SJSA1 (cell line): ENCODE results near the gene MKNK1. TPM values are rescaled to one million over a fixed set of nuclear protein-coding genes. Genes with fewer than 3 reads are reported as not detected.

Experiments used
- DNase-seq, 2 experiments: peaks; one replicate each; pipeline ENCODE4 v3.0.0-alpha.2; 2015 to 2020; ENCODE audit warnings: low spot score in 2 of 2, low read depth in 1 of 2
- H3K27ac ChIP-seq: fragments of 250-450 bp; sonication (Bioruptor Pico); 2 replicates; pipeline ENCODE4 v1.5.1; 2020; ENCODE audit warnings: mild to moderate bottlenecking, moderate library complexity
- H3K27me3 ChIP-seq: fragments of 250-450 bp; sonication (Bioruptor Pico); replicated peaks from 2 replicates; pipeline ENCODE4 v1.5.1; 2020; ENCODE audit warnings: mild to moderate bottlenecking, moderate library complexity
- H3K36me3 ChIP-seq: fragments of 250-450 bp; sonication (Bioruptor Pico); 2 replicates; pipeline ENCODE4 v1.5.1; 2020; ENCODE audit warnings: mild to moderate bottlenecking
- H3K4me1 ChIP-seq: fragments of 250-450 bp; sonication (Bioruptor Pico); replicated peaks from 2 replicates; pipeline ENCODE4 v1.6.1; 2021; ENCODE audit warnings: mild to moderate bottlenecking
- H3K4me3 ChIP-seq: fragments of 250-450 bp; sonication (Bioruptor Pico); 2 replicates; pipeline ENCODE4 v1.5.1; 2020; ENCODE audit warnings: mild to moderate bottlenecking
- H3K9me3 ChIP-seq: fragments of 250-450 bp; sonication (Bioruptor Pico); replicated peaks from 2 replicates; pipeline ENCODE4 v1.5.1; 2020; ENCODE audit warnings: mild to moderate bottlenecking
- total RNA-seq: library from RNA; depleted of rRNA; stranded (reverse); fragments of >200 nt; shearing (Covaris generic); gene quantifications from 2 replicates; pipeline ENCODE4 v1.2.3, GENCODE V29; 2014

The MKNK1 gene
- total RNA-seq, 1 experiment from 2014 or later: 21.3 TPM

DNA sequence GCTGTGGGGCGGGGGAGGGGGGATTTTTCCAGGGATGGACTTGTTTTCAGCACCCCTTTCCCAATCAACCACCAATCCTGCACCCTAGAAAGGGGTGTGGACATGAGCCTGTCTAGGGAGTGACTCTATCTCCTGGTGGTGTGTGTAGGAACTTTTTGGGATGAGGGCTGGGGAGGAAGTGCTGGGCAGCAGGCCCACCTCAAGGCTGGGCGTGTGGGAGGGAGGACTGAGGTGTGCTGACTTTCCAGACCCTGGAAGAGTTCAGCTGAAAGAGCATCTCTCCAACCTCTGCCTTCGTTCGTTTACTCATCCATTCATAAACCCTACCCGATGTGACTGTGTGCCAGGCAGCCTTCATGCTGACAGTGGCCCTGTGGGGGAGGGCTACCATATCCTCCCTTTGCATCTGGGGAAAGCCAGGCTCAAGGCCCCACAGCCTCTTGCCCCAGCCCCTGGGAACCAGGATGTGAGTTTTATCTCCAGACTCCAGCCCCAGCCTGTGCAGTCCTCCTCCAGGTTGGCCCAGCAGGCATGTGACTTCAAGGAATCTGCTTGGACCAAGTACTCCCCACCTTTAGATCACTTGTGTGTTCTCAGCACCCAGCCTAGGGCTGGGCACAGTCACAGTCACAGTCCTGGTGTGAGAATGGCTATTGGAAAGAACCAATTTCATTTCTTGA, 59.4 kb downstream of the MKNK1 start:
- Histone ChIP-seq H3K4me1 (no peaks in the 10 kb centered on the region), H3K27me3 (peaks cover 46% of the 10 kb centered on the region)

DNA sequence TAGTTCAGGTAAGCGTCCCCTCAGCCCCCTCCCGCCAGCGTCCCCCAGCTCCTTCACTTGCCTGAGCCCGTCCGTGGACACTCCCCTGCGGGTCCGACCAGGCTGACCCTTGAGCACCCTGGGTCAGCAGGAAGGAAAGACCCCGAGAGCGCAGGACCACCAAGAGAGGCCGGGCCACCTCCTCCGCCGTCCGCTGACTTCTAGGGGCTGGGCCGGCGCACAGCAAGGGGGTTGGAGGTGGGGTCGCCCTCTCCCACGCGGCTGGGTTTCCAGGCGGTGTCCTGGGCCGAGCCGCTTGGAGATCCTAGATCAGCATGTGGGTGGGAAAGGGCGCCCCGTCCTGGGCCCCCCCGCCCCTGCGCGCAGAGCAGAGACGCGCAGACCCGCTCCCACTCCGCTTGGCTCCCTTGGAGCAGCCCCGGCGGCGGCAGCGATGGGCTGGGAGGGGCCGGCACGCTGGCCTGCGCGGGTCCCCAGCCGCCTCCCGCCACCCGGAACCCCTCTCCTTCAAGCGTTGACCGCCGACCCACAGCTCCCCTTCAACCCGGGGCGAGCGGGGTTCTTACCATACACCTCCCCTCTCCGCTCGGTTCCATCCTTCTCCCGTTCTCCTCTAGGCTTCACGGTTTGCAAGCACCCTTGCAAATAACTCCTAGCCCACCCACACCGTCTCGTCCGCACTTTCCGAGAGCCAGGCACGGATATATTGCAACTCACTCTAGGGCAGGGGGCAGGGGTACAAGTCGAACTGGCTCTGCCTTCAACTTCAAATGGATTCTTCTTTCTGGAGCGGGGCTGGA, 60.1 kb downstream of the MKNK1 start:
- Histone ChIP-seq H3K4me3 (no peak overlapping the region), H3K9me3 (no peaks in the 10 kb centered on the region), H3K4me1 (no peaks in the 10 kb centered on the region), H3K27me3 (peaks cover 46% of the 10 kb centered on the region), H3K27ac (no peak overlapping the region), H3K36me3 (no peaks in the 10 kb centered on the region)
- DNase-seq: no peak

More for the DNA sequence above, 59.4 kb downstream of the MKNK1 start:
- DNase-seq: no peak
- H3K4me3 ChIP-seq: no peak overlapping the region
- H3K9me3 ChIP-seq: no peaks in the 10 kb centered on the region
- no peak overlapping the region for H3K27ac ChIP-seq
- H3K36me3 ChIP-seq: no peaks in the 10 kb centered on the region

DNA sequence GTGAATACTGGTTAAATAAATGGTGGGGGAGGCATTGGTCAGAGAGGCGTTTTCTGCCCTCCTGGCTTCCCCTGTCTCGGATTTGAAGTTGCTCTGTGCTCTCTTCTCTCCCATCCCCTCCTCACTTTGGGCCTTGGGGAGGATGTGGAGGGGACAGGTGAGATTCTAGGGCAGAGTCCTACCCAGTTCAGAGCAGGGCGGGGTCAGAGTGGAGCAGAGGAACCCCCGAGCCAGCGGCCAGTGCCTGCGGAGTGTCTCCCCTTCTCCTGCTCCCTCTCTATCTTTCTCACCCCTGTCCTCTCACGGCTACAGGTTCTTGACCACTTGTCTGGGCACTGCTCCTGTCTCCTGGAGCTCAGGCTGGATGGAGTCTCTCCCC, 60.7 kb downstream of the MKNK1 start:
- H3K36me3 ChIP-seq: no peaks in the 10 kb centered on the region
- no peak overlapping the region for H3K27ac ChIP-seq
- no peak for DNase-seq
- H3K27me3 ChIP-seq: peaks cover 46% of the 10 kb centered on the region
- no peaks in the 10 kb centered on the region for H3K9me3 ChIP-seq
- no peak overlapping the region for H3K4me3 ChIP-seq
- no peaks in the 10 kb centered on the region for H3K4me1 ChIP-seq

GRCh38 chr1:46539972-46540371, 64.1 kb downstream of the MKNK1 start:
- Histone ChIP-seq H3K36me3 (no peaks in the 10 kb centered on the region), H3K27me3 (peaks cover 49% of the 10 kb centered on the region), H3K4me3 (no peak overlapping the region), H3K4me1 (no peaks in the 10 kb centered on the region), H3K27ac (no peak overlapping the region), H3K9me3 (no peaks in the 10 kb centered on the region)
- DNase-seq: no peak

DNA sequence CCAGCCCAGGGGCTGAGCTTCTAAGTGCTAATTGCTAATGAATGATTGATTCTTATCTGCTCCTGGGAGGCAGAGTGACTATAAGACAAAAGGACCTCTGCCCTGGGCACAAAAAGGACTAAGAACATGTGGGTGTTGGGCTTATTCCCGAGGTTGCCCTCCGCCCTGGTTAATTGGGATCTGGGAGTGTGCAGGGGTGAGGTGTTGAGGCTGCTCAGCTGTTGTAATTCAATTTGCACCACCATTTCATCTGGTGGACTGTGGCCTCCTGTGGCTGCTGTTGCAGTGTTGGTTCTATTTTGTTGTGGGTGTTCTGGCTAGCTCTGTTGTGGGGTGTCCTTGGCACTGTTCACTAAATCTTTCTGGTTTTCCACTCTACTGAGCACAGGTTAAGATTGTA, 65.9 kb downstream of the MKNK1 start:
- DNase-seq: no peak
- Histone ChIP-seq H3K27me3 (peaks cover 30% of the 10 kb centered on the region), H3K4me1 (peaks cover 7% of the 10 kb centered on the region), H3K9me3 (no peaks in the 10 kb centered on the region), H3K4me3 (no peak overlapping the region), H3K36me3 (no peaks in the 10 kb centered on the region), H3K27ac (no peak overlapping the region)

DNA sequence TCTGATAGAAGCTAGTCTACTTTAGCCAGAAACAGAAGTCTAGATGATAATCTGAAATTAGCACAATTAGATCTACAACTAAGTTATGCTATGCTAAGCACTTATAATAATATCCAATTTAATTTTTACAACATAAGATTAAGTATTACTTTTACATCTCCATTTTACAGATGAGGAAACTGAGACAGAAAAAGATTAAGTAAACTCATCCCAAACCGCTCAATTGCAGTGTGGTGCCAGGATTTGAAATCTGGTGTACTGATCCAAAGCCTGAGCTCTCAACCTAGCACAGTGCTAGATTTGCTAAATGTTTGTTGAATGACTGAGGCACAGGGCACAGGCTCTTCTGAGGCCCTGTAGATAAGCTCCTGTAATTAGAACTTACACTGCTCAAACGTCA, 66.4 kb downstream of the MKNK1 start:
- DNase-seq: no peak
- no peaks in the 10 kb centered on the region for H3K9me3 ChIP-seq
- peaks cover 12% of the 10 kb centered on the region for H3K4me1 ChIP-seq
- H3K27ac ChIP-seq: no peak overlapping the region
- H3K27me3 ChIP-seq: peaks cover 27% of the 10 kb centered on the region
- H3K4me3 ChIP-seq: no peak overlapping the region
- no peaks in the 10 kb centered on the region for H3K36me3 ChIP-seq

DNA sequence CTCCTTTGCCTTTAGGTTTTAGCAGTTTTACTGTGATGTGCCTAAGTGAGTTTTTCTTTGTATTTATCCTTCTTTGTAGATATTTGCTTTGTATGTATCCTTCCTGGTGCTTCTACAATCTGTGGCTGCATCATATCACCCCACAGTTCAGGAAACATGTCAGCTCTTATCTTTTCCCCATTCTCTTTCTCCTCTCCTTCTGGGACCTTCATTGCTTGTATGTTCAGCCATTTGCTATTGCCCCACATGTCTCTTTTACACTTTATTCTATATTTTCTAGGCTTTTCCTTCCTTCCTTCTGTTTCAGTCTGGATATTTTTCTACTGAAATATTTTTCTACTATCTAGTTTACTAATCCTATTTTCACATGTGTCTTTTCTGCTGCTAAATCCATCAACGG, 67.5 kb downstream of the MKNK1 start:
- Histone ChIP-seq H3K27ac (no peak overlapping the region), H3K27me3 (peaks cover 16% of the 10 kb centered on the region), H3K4me1 (peaks cover 13% of the 10 kb centered on the region), H3K36me3 (no peaks in the 10 kb centered on the region), H3K9me3 (no peaks in the 10 kb centered on the region), H3K4me3 (no peak overlapping the region)
- DNase-seq: no peak

GRCh38 chr1:46535063-46535462, 69.0 kb downstream of the MKNK1 start:
- Histone ChIP-seq H3K27ac (no peak overlapping the region), H3K4me1 (peaks cover 13% of the 10 kb centered on the region), H3K27me3 (peaks cover 15% of the 10 kb centered on the region), H3K9me3 (no peaks in the 10 kb centered on the region), H3K4me3 (no peak overlapping the region), H3K36me3 (no peaks in the 10 kb centered on the region)
- peak in 1 of 2 experiments; percentile 19 for DNase-seq

- Histone ChIP-seq H3K9me3 (no peaks in the 10 kb centered on the region), H3K27me3 (peaks cover 15% of the 10 kb centered on the region), H3K4me1 (peaks cover 13% of the 10 kb centered on the region), H3K4me3 (peak overlapping the region; percentile 34), H3K36me3 (no peaks in the 10 kb centered on the region), H3K27ac (no peak overlapping the region)
- peak in 1 of 2 experiments; percentile 21 for DNase-seq
Measured at GRCh38 chr1:46533179-46533864, 70.7 kb downstream of the MKNK1 start.

- Histone ChIP-seq H3K27me3 (peaks cover 12% of the 10 kb centered on the region), H3K4me3 (peak overlapping the region; percentile 34), H3K4me1 (peaks cover 13% of the 10 kb centered on the region), H3K9me3 (no peaks in the 10 kb centered on the region), H3K36me3 (no peaks in the 10 kb centered on the region), H3K27ac (no peak overlapping the region)
- DNase-seq: peak; percentile 40 to 73
Measured at GRCh38 chr1:46532498-46533178, 71.4 kb downstream of the MKNK1 start.

DNA sequence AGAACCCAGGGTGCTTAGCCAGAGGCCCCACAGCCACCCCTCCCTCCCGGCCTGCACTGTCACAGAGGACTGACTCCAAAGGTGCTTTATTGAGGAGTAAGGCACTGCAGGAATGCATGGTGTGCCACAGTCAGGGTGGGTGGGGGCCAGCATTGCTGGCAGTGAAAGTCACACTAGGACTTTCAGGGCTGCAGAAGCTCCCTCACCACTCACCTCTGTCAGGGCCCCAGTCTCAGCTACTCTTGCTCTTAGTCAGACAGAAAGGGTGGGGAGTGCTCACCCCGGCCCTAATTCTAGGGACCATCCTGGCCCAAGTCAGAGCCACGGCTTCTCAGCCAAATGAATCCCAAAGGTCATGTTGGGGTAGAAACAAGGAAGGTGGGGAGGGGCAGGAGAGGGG, 72.0 kb downstream of the MKNK1 start:
- Histone ChIP-seq H3K27ac (no peak overlapping the region), H3K27me3 (peaks cover 9% of the 10 kb centered on the region; the same call in 1 of the 2 replicates), H3K4me1 (peaks cover 13% of the 10 kb centered on the region), H3K36me3 (no peaks in the 10 kb centered on the region), H3K9me3 (no peaks in the 10 kb centered on the region), H3K4me3 (no peak overlapping the region)
- DNase-seq: no peak

DNA sequence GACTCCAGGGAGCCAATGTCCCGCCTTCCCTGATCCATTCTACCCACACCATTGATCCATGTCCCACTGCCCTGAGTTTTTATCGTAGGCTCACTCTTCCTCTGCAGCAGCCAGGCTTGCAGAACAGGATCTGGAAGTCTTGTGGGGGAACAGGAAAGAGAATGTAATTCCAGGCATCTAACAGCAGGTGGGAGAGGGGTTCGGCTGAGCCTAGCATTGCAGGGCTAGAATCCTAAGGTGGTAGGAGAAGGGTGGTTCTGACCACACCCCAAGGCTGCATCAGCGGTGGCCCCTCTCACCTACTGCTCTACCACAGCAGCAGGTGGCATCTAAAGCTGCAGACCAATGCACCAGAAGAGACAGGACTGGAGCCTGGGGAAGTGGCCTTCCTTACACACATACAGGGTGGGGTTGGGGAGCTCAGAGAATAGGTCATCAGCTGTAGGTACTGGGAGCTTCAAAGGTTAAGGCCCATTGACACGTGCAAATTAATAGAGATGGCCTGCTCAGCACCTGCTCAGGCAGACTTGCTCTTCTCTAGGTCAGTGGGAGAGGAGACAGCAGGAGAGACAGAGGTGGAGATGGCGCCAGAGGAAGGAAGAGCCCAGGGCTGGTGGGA, 73.2 kb downstream of the MKNK1 start:
- H3K4me3 ChIP-seq: no peak overlapping the region
- no peak for DNase-seq
- no peak overlapping the region for H3K27ac ChIP-seq
- H3K36me3 ChIP-seq: no peaks in the 10 kb centered on the region
- no peaks in the 10 kb centered on the region for H3K9me3 ChIP-seq
- no peaks in the 10 kb centered on the region for H3K27me3 ChIP-seq
- H3K4me1 ChIP-seq: peaks cover 13% of the 10 kb centered on the region

DNA sequence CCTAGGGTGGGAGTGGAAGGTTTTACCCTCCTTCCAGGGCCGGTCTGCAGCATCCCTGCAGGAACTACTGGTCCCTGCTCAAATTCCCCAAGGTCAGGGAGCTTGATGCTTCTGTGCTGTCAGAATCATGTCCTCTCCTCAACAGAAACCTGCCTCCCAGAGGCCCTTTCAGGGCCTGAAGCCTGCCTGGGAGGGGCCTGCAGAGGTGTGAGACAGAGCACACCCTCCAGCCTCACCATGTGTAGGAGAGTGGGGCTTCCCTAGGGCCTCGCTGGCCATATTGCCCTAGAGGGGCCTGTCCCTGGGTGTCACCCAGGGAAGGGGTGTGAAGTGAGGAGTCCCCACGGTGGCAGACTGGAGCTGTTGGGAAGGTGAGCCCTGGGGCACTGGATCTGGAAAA, 73.8 kb downstream of the MKNK1 start:
- Histone ChIP-seq H3K4me3 (no peak overlapping the region), H3K36me3 (no peaks in the 10 kb centered on the region), H3K27ac (no peak overlapping the region), H3K27me3 (no peaks in the 10 kb centered on the region), H3K9me3 (no peaks in the 10 kb centered on the region), H3K4me1 (peaks cover 13% of the 10 kb centered on the region)
- no peak for DNase-seq
